HepG2 (cell line): ENCODE measurements around the gene ARID5B. TPM values are rescaled to one million over a fixed set of nuclear protein-coding genes. Genes with fewer than 3 reads are reported as not detected.

Experiments
- MTA1 ChIP-seq: sonication (generic); formaldehyde crosslinking; IDR thresholded peaks from 2 replicates; pipeline ENCODE4 v1.4.0; 2020; ENCODE audit warnings: missing genetic modification reagents, mild to moderate bottlenecking, borderline replicate concordance
- POLR2AphosphoS2 ChIP-seq: IDR thresholded peaks from 2 replicates; pipeline ENCODE4 v1.6.1; 2011; ENCODE audit warnings: low read depth, low read length, improper control_type of control experiment
- RCOR2 ChIP-seq: IDR thresholded peaks from 2 replicates; pipeline ENCODE4 v1.6.1; 2016; ENCODE audit warnings: missing biosample characterization, missing genetic modification reagents
- SOX6 ChIP-seq, 2 experiments: fragments of 450-650 bp in 1 of 2; sonication (generic) in 1 of 2; formaldehyde crosslinking in 1 of 2; IDR thresholded peaks; 2 replicates each; pipeline versions ENCODE4 v1.4.0 to v1.6.1; 2017 to 2020; ENCODE audit warnings: antibody characterized with exemption in 1 of 2, mild to moderate bottlenecking in 1 of 2, missing genetic modification reagents in 1 of 2
- SRSF9 ChIP-seq: fragments of 200-400 bp; formaldehyde crosslinking; IDR thresholded peaks from 2 replicates; pipeline ENCODE4 v1.6.1; 2018; ENCODE audit warnings: borderline replicate concordance, mild to moderate bottlenecking, low read depth, low read length; ENCODE audit not compliant: insufficient read depth, poor library complexity, severe bottlenecking
- STAG1 ChIP-seq: sonication (generic); formaldehyde crosslinking; IDR thresholded peaks from 2 replicates; pipeline ENCODE4 v1.4.0; 2020; ENCODE audit warnings: missing genetic modification reagents
- TCF7 ChIP-seq: sonication (generic); IDR thresholded peaks from 2 replicates; pipeline ENCODE4 v1.6.1; 2016; ENCODE audit warnings: antibody characterized with exemption, low read depth
- U2AF1 ChIP-seq: fragments of 200-400 bp; formaldehyde crosslinking; optimal IDR thresholded peaks from 2 replicates; pipeline ENCODE3; 2017; ENCODE audit warnings: mild to moderate bottlenecking, low read depth, low read length
- ZBTB42 ChIP-seq: sonication (generic); formaldehyde crosslinking; IDR thresholded peaks from 2 replicates; pipeline ENCODE4 v1.5.0; 2020; ENCODE audit warnings: mild to moderate bottlenecking, missing genetic modification reagents
- ZFYVE20 ChIP-seq: sonication (generic); formaldehyde crosslinking; IDR thresholded peaks from 2 replicates; pipeline ENCODE4 v1.8.0; 2023; ENCODE audit warnings: low read depth, mild to moderate bottlenecking, moderate library complexity, missing genetic modification reagents, borderline replicate concordance
- ZMYM4 ChIP-seq: sonication (generic); formaldehyde crosslinking; IDR thresholded peaks from 2 replicates; pipeline ENCODE4 v1.8.1; 2023; ENCODE audit warnings: mild to moderate bottlenecking, missing genetic modification reagents
- ZNF235 ChIP-seq: sonication (generic); formaldehyde crosslinking; IDR thresholded peaks from 2 replicates; pipeline ENCODE4 v1.8.1; 2023; ENCODE audit warnings: mild to moderate bottlenecking, missing genetic modification reagents, borderline replicate concordance
- ZNF264 ChIP-seq: sonication (generic); formaldehyde crosslinking; IDR thresholded peaks from 2 replicates; pipeline ENCODE4 v1.4.0; 2020; ENCODE audit warnings: missing genetic modification reagents
- ZNF513 ChIP-seq: sonication (generic); formaldehyde crosslinking; conservative IDR thresholded peaks from 2 replicates; pipeline ENCODE4 v1.5.0; 2020; ENCODE audit warnings: missing genetic modification reagents
- ZNF629 ChIP-seq: sonication (generic); formaldehyde crosslinking; conservative IDR thresholded peaks from 2 replicates; pipeline ENCODE4 v1.5.0; 2020; ENCODE audit warnings: missing genetic modification reagents
- ZSCAN25 ChIP-seq: sonication (generic); formaldehyde crosslinking; IDR thresholded peaks from 2 replicates; pipeline ENCODE4 v1.8.0; 2022; ENCODE audit warnings: mild to moderate bottlenecking, missing genetic modification reagents
- polyA plus RNA-seq, 8 experiments: library from polyadenylated mRNA; depleted of rRNA in 3 of 8; stranded (reverse) in 7 of 8; unstranded in 1 of 8; fragments of >200 nt; fragmentation: Illumina TruSeq in 4 of 8; extraction: Trizol in 4 of 8; gene quantifications; 2 replicates each; pipeline versions ENCODE4 v1.2.1 to v1.2.3, GENCODE V29; 2011 to 2016; ENCODE audit warnings: low read depth in 4 of 8, missing spikeins in 1 of 8, mixed read lengths in 1 of 8; ENCODE audit not compliant: insufficient read depth in 1 of 8
- total RNA-seq, 5 experiments: library from RNA; depleted of rRNA; stranded (reverse); fragments of >200 nt; fragmentation: Illumina TruSeq; extraction: Trizol; gene quantifications; 2 replicates each; pipeline ENCODE4 v1.2.3, GENCODE V29; 2016; ENCODE audit warnings: low read depth in 1 of 5
- TF ChIP-seq, protein P1 (sequence below): sonication (generic); formaldehyde crosslinking; IDR thresholded peaks from 2 replicates; pipeline ENCODE4 v1.8.0; 2022; ENCODE audit warnings: missing genetic modification reagents, mild to moderate bottlenecking, moderate library complexity, borderline replicate concordance
- TF ChIP-seq, protein P2 (sequence below): sonication (generic); formaldehyde crosslinking; IDR thresholded peaks from 2 replicates; pipeline ENCODE4 v1.5.0; 2020; ENCODE audit warnings: missing genetic modification reagents
- TF ChIP-seq, protein P3 (sequence below): sonication (generic); formaldehyde crosslinking; IDR thresholded peaks from 2 replicates; pipeline ENCODE4 v1.5.1; 2020; ENCODE audit warnings: mild to moderate bottlenecking, missing genetic modification reagents, borderline replicate concordance

The ARID5B gene
- total and polyA plus RNA-seq, 2 of the 13 experiments (the other 11 are each of a cell fraction or from before 2014, with no cell fraction given) = 6.2 to 21.1 TPM

DNA sequence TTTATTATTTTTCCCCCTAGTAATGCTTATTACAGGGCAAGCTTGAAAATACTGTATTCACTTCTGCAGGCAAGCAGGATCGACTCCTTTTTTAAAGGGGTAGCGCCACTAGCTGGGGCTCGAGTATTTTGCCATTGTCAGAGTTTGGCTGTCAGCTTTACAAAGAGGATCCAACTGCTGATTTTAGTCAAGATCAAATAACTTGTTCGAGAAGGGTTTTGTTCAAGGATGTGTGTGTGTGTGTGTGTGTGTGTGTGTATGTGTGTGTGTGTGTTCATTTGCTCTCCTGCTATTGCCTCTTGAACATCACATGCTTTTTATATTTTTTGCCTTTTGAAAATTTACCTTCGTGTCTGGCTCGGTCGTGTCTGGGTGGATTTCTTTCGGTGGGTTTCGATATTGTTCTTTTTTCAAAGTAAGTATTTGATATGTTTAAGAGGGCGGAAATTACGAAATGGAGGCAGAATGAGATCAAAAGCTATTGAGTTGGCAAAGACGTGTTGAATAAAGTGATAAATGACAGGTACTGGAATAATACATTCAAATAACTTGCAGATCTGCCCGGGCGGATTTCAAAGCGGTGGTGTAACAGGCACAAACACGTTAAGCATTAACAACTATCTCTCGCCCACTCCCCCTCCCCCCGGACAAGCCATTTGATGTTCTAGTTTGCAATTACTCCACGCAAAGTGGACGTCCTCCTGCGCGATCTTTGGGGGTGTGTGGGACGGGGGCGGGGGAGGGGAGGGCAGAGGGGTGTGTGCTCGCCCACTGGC lies 1.1 kb downstream of the ARID5B start (continued):
- TF ChIP-seq, protein P1, sequence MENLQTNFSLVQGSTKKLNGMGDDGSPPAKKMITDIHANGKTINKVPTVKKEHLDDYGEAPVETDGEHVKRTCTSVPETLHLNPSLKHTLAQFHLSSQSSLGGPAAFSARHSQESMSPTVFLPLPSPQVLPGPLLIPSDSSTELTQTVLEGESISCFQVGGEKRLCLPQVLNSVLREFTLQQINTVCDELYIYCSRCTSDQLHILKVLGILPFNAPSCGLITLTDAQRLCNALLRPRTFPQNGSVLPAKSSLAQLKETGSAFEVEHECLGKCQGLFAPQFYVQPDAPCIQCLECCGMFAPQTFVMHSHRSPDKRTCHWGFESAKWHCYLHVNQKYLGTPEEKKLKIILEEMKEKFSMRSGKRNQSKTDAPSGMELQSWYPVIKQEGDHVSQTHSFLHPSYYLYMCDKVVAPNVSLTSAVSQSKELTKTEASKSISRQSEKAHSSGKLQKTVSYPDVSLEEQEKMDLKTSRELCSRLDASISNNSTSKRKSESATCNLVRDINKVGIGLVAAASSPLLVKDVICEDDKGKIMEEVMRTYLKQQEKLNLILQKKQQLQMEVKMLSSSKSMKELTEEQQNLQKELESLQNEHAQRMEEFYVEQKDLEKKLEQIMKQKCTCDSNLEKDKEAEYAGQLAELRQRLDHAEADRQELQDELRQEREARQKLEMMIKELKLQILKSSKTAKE (CRISPR knock-in tag) = no peak
- TF ChIP-seq POLR2AphosphoS2 = no peak
- no peak for TF ChIP-seq RCOR2 (CRISPR knock-in tag)
- no peak for TF ChIP-seq SRSF9
- TF ChIP-seq MTA1 (CRISPR knock-in tag) = no peak
- TF ChIP-seq ZSCAN25 (CRISPR knock-in tag) = no peak
- no peak for TF ChIP-seq ZFYVE20 (CRISPR knock-in tag)
- TF ChIP-seq ZBTB42 = no peak
- no peak for TF ChIP-seq ZNF235
- no peak for TF ChIP-seq ZNF513
- TF ChIP-seq ZNF264 (CRISPR knock-in tag) = 0 out of 2 replicates have a peak, but pooled peaks have one; percentile 11
- TF ChIP-seq U2AF1 = no peak
- TF ChIP-seq TCF7 = 0 out of 2 replicates have a peak, but pooled peaks have one; percentile 11
- no peak for TF ChIP-seq ZMYM4
- TF ChIP-seq, protein P2, sequence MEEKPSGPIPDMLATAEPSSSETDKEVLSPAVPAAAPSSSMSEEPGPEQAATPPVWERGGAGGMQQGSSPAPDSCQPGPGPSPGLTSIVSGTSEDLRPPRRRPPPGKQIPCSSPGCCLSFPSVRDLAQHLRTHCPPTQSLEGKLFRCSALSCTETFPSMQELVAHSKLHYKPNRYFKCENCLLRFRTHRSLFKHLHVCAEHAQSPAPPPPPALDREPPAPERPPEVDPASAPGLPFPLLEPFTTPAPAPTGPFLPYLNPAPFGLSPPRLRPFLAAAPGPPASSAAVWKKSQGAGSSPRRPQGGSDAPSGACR (CRISPR knock-in tag) = no peak
- TF ChIP-seq STAG1 (CRISPR knock-in tag) = peak; percentile 28
- TF ChIP-seq SOX6 (IDR thresholded peaks at IDR 0.05) = no peak
- peak; percentile 20; the same call in 1 of the 2 replicates for TF ChIP-seq SOX6 (CRISPR knock-in tag; IDR thresholded peaks at IDR 0.05)
- no peak for TF ChIP-seq ZNF629
- TF ChIP-seq, protein P3, sequence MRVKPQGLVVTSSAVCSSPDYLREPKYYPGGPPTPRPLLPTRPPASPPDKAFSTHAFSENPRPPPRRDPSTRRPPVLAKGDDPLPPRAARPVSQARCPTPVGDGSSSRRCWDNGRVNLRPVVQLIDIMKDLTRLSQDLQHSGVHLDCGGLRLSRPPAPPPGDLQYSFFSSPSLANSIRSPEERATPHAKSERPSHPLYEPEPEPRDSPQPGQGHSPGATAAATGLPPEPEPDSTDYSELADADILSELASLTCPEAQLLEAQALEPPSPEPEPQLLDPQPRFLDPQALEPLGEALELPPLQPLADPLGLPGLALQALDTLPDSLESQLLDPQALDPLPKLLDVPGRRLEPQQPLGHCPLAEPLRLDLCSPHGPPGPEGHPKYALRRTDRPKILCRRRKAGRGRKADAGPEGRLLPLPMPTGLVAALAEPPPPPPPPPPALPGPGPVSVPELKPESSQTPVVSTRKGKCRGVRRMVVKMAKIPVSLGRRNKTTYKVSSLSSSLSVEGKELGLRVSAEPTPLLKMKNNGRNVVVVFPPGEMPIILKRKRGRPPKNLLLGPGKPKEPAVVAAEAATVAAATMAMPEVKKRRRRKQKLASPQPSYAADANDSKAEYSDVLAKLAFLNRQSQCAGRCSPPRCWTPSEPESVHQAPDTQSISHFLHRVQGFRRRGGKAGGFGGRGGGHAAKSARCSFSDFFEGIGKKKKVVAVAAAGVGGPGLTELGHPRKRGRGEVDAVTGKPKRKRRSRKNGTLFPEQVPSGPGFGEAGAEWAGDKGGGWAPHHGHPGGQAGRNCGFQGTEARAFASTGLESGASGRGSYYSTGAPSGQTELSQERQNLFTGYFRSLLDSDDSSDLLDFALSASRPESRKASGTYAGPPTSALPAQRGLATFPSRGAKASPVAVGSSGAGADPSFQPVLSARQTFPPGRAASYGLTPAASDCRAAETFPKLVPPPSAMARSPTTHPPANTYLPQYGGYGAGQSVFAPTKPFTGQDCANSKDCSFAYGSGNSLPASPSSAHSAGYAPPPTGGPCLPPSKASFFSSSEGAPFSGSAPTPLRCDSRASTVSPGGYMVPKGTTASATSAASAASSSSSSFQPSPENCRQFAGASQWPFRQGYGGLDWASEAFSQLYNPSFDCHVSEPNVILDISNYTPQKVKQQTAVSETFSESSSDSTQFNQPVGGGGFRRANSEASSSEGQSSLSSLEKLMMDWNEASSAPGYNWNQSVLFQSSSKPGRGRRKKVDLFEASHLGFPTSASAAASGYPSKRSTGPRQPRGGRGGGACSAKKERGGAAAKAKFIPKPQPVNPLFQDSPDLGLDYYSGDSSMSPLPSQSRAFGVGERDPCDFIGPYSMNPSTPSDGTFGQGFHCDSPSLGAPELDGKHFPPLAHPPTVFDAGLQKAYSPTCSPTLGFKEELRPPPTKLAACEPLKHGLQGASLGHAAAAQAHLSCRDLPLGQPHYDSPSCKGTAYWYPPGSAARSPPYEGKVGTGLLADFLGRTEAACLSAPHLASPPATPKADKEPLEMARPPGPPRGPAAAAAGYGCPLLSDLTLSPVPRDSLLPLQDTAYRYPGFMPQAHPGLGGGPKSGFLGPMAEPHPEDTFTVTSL (CRISPR knock-in tag) = no peak
